Psoas muscle (tissue), 8 donors: ENCODE results near the gene NAT14. TPM values are rescaled to one million over a fixed set of nuclear protein-coding genes. Genes with fewer than 3 reads are reported as not detected.

Experiments
- ATAC-seq, 4 donors: fragments of 200-7000 bp; cut with Tn5 transposase; one replicate each; pipeline ENCODE4 v1.9.1; 2020; ENCODE audit warnings: moderate library complexity in 3 of 4, mild to moderate bottlenecking in 2 of 4
- DNase-seq, 2 donors: peaks; one replicate each; pipeline ENCODE4 v3.0.0-alpha.2; 2020
- H3K27ac ChIP-seq: fragments of 200-600 bp; one replicate; pipeline ENCODE4 v1.8.0; 2022
- H3K27me3 ChIP-seq, 3 donors: fragments of 200-600 bp in 1 of 3; one replicate each; pipeline versions ENCODE4 v1.6.1 to v1.8.0; 2013 to 2022; ENCODE audit warnings: low read length in 2 of 3, mild to moderate bottlenecking in 2 of 3, moderate library complexity in 1 of 3; ENCODE audit not compliant: insufficient read depth in 3 of 3
- H3K36me3 ChIP-seq, 2 donors: fragments of 200-600 bp in 1 of 2; one replicate each; pipeline versions ENCODE4 v1.6.1 to v1.8.0; 2013 to 2022; ENCODE audit warnings: low read depth in 1 of 2, mild to moderate bottlenecking in 1 of 2, moderate library complexity in 1 of 2; ENCODE audit not compliant: insufficient read depth in 1 of 2
- H3K4me1 ChIP-seq: fragments of 200-600 bp; one replicate; pipeline ENCODE4 v1.8.0; 2022
- H3K4me3 ChIP-seq: fragments of 200-600 bp; one replicate; pipeline ENCODE4 v1.8.0; 2022; ENCODE audit warnings: mild to moderate bottlenecking
- H3K9me3 ChIP-seq: fragments of 200-600 bp; one replicate; pipeline ENCODE4 v1.8.0; 2022
- CTCF ChIP-seq: fragments of 200-600 bp; IDR thresholded peaks from one replicate; pipeline ENCODE4 v1.8.0; 2022; ENCODE audit warnings: antibody characterized with exemption
- WGBS, 3 donors: extraction: QIAGEN DNeasy Blood & Tissue Kit; methylation state at CpG; one replicate each; pipeline versions ENCODE4 v1.1.6 to v1.1.7; 2013; 5-methylcytosine and 5-hydroxymethylcytosine counted together
- intact Hi-C, 2 donors: fragments of 100-400 bp; cut with DNase I; formaldehyde crosslinking; loops; one replicate each; pipeline versions ENCODE4 v1.11.0 to v1.14.2; 2022
- polyA plus RNA-seq, 3 donors: library from polyadenylated mRNA; stranded (reverse); fragments of 200-250 nt; gene quantifications; one replicate each; pipeline ENCODE4 v1.2.3, GENCODE V29; 2013
- total RNA-seq, 4 donors: library from RNA; stranded (reverse); fragmentation: NEBNext Ultra II Directional in 2 of 4; extraction: Animal tissue kit (Norgen Biotek cat#: 25700) in 2 of 4; gene quantifications; one replicate each; pipeline versions ENCODE4 v1.2.1 to v1.2.4, GENCODE V29; 2021 to 2023
- donor health status: healthy with polysubstance abuse.
- donor health status: DM: no; HTN: no; CAD: no; lungs with moderate emphysema.
- donor health status: Bipolar disorder and iron deficiency.
- donor health status: healthy.
- donor health status: DM: yes; HTN: yes; CAD: no.
- donor health status: DM: no; HTN: no; CAD: no.
- donor health status: DM: no; HTN: no; CAD: no.
- donor health status: DM: yes; HTN: yes; CAD: no.

NAT14 gene
- total and polyA plus RNA-seq, 7 donors, result 2.0 to 6.3 (median 3.6) TPM

GRCh38 chr19:55526216-55527196 lies 41.5 kb downstream of the NAT14 start:
- intact Hi-C loops, result loop anchor here in 1 of 2 donors (2.0 kb wide), 1 partner anchor 16 kb away; no protein-coding TSS in a partner anchor
- no peak for TF ChIP-seq CTCF
- Histone ChIP-seq H3K27ac (peak overlapping the region; percentile 68), H3K27me3 (no peaks in the 10 kb centered on the region), H3K4me1 (peaks cover 14% of the 10 kb centered on the region), H3K36me3 (no peaks in the 10 kb centered on the region), H3K4me3 (no peak overlapping the region), H3K9me3 (no peaks in the 10 kb centered on the region)
- ATAC-seq (peak; percentile 74 to 81 (median 78)), DNase-seq (peak; percentile 78 to 93)
- 20 to 27% (median 21%) methylated on average over 32 to 35 of the region's 35 CpGs for WGBS, 3 donors

- intact Hi-C loops, result loop anchor here in 1 of 2 donors (2.0 kb wide), 1 partner anchor 15 kb away; no protein-coding TSS in a partner anchor
- 79 to 89% (median 84%) methylated on average over 22 of the region's 22 CpGs for WGBS, 3 donors
- no peaks in the 10 kb centered on the region for H3K27me3 ChIP-seq
- H3K27ac ChIP-seq, result no peak overlapping the region
- no peaks in the 10 kb centered on the region for H3K9me3 ChIP-seq
- DNase-seq (no peak), ATAC-seq (no peak)
- no peak overlapping the region for H3K4me3 ChIP-seq
- peaks cover 10% of the 10 kb centered on the region for H3K4me1 ChIP-seq
- no peaks in the 10 kb centered on the region for H3K36me3 ChIP-seq
- no peak for TF ChIP-seq CTCF
Measured at GRCh38 chr19:55527197-55528029, 42.4 kb downstream of the NAT14 start.

- Histone ChIP-seq H3K4me3 (no peak overlapping the region), H3K27me3 (no peaks in the 10 kb centered on the region), H3K4me1 (peaks cover 10% of the 10 kb centered on the region), H3K9me3 (no peaks in the 10 kb centered on the region), H3K36me3 (no peaks in the 10 kb centered on the region), H3K27ac (no peak overlapping the region)
- DNase-seq (no peak), ATAC-seq (no peak)
- intact Hi-C loops, result no loop called here
- 43 to 46% (median 43%) methylated on average over 15 of the region's 15 CpGs for WGBS, 3 donors
- no peak for TF ChIP-seq CTCF
Measured at GRCh38 chr19:55528030-55528803, 43.2 kb downstream of the NAT14 start.

- Histone ChIP-seq H3K27ac (no peak overlapping the region), H3K36me3 (no peaks in the 10 kb centered on the region), H3K9me3 (no peaks in the 10 kb centered on the region), H3K27me3 (no peaks in the 10 kb centered on the region), H3K4me3 (no peak overlapping the region), H3K4me1 (peaks cover 10% of the 10 kb centered on the region)
- 85 to 90% (median 86%) methylated on average over 43 to 56 of the region's 56 CpGs for WGBS, 3 donors
- ATAC-seq, result no peak
- no peak for TF ChIP-seq CTCF
- intact Hi-C loops, result no loop called here
- no peak for DNase-seq
Measured at GRCh38 chr19:55529636-55530234, 44.7 kb downstream of the NAT14 start.
